ENCODE measurements around the gene GNAT3. TPM values are rescaled to one million over a fixed set of nuclear protein-coding genes. Genes with fewer than 3 reads are reported as not detected.
A peak's percentile ranks its signal among the peaks of the same experiment; 100 is the strongest.

GNAT3 gene
- total and polyA plus RNA-seq, 4 donors, result not detected

DNA sequence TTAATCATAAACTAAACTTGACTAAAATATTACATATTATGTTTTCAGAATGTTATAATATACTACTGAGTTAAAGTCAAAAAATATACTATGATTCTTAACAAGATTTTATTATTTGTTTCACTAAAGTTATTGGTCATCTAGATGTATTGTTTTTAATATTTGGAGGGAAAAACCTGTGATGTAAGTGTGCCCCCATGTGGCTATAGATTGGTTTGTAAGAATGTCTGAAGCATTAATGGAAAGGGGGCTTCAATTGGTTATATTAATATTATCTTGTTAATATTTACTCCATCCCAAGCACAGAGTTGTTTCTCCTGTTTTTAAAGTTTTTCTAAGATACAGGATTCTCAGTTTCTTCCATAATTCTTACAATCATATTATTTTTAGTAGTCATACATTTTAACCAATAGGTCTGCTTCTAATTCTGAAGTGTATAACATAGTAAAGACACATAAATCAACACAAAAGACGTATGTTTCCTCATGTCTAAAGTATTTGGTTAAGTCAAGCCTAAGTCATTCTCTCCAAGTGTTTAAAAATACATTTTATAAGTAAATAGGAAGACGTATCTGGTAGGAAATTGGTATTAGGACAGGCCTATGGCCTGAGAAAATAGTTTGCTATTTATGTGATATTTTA lies 58.0 kb downstream of the GNAT3 start:
- Histone ChIP-seq H3K9me3 (ENCODE audit: control insufficient read depth in 4 of 4, low read length in 3 of 4) (no peaks in the 10 kb centered on the region), H3K36me3 (ENCODE audit: control insufficient read depth in 4 of 4, insufficient read depth in 3 of 4, low read depth in 1 of 4, low read length in 3 of 4) (no peaks in the 10 kb centered on the region), H3K27ac (ENCODE audit: low read depth in 1 of 2, low read length in 2 of 2) (no peak overlapping the region), H3K4me1 (ENCODE audit: control insufficient read depth in 4 of 4, insufficient read depth in 4 of 4, low read length in 3 of 4) (peaks cover 3 to 15% (median 8%) of the 10 kb centered on the region in 4 donors), H3K4me3 (ENCODE audit: low read depth in 1 of 3, low read length in 3 of 3) (no peak overlapping the region), H3K9ac (ENCODE audit: low read depth in 1 of 2, low read length in 2 of 2) (no peak overlapping the region), H3K27me3 (ENCODE audit: control insufficient read depth in 4 of 4, insufficient read depth in 4 of 4, low read length in 3 of 4) (no peaks in the 10 kb centered on the region)
- DNase-seq (ENCODE audit: low spot score), result no peak
- 59% methylated on average over 2 of the region's 2 CpGs for WGBS
- TF ChIP-seq, protein P1, sequence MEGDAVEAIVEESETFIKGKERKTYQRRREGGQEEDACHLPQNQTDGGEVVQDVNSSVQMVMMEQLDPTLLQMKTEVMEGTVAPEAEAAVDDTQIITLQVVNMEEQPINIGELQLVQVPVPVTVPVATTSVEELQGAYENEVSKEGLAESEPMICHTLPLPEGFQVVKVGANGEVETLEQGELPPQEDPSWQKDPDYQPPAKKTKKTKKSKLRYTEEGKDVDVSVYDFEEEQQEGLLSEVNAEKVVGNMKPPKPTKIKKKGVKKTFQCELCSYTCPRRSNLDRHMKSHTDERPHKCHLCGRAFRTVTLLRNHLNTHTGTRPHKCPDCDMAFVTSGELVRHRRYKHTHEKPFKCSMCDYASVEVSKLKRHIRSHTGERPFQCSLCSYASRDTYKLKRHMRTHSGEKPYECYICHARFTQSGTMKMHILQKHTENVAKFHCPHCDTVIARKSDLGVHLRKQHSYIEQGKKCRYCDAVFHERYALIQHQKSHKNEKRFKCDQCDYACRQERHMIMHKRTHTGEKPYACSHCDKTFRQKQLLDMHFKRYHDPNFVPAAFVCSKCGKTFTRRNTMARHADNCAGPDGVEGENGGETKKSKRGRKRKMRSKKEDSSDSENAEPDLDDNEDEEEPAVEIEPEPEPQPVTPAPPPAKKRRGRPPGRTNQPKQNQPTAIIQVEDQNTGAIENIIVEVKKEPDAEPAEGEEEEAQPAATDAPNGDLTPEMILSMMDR (IDR thresholded peaks at IDR 0.05; ENCODE audit: low read depth, low read length, missing input control), result peak; percentile 46
- peak; percentile 84 to 86 for TF ChIP-seq RAD21 (IDR thresholded peaks at IDR 0.05)
- TF ChIP-seq, protein P2, sequence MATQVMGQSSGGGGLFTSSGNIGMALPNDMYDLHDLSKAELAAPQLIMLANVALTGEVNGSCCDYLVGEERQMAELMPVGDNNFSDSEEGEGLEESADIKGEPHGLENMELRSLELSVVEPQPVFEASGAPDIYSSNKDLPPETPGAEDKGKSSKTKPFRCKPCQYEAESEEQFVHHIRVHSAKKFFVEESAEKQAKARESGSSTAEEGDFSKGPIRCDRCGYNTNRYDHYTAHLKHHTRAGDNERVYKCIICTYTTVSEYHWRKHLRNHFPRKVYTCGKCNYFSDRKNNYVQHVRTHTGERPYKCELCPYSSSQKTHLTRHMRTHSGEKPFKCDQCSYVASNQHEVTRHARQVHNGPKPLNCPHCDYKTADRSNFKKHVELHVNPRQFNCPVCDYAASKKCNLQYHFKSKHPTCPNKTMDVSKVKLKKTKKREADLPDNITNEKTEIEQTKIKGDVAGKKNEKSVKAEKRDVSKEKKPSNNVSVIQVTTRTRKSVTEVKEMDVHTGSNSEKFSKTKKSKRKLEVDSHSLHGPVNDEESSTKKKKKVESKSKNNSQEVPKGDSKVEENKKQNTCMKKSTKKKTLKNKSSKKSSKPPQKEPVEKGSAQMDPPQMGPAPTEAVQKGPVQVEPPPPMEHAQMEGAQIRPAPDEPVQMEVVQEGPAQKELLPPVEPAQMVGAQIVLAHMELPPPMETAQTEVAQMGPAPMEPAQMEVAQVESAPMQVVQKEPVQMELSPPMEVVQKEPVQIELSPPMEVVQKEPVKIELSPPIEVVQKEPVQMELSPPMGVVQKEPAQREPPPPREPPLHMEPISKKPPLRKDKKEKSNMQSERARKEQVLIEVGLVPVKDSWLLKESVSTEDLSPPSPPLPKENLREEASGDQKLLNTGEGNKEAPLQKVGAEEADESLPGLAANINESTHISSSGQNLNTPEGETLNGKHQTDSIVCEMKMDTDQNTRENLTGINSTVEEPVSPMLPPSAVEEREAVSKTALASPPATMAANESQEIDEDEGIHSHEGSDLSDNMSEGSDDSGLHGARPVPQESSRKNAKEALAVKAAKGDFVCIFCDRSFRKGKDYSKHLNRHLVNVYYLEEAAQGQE (IDR thresholded peaks at IDR 0.05), result no peak

DNA sequence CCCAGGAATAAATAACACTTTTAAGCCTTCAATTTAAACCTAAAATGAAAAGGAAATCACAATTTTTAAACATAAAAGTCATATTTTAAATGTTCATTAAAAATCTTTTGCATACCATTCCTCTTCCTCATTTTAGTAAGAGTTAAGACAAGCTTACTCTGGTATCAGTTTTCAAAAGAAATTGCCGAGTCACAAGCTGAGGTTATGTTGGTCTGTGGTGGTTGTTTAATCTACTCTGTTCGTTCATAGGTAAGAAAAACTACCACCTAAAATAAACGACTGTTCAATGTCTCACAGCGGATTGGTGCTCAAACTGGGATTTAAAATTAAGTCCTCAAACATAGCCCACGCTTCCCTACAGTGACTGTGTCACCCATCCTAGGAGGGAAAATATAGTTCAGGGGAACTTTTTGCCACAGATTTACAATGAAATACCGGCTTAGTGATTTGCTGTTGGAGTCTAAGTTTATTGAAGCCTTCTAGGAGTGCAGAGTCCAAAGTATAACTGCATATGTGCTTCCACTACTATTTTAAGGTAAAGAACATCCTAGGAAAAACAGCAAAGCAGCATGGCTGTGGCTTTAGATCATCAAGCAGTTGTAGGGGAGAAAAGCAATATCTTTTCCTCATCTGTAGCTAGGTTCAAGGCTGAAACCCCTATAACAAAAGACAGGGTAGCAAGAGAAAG lies 61.1 kb downstream of the GNAT3 start:
- no peak for DNase-seq (ENCODE audit: low spot score)
- no peaks in the 10 kb centered on the region for H3K27me3 ChIP-seq (ENCODE audit: control insufficient read depth in 4 of 4, insufficient read depth in 4 of 4, low read length in 3 of 4)
- peaks cover 3 to 15% (median 8%) of the 10 kb centered on the region in 4 donors for H3K4me1 ChIP-seq (ENCODE audit: control insufficient read depth in 4 of 4, insufficient read depth in 4 of 4, low read length in 3 of 4)
- TF ChIP-seq, protein P2 (IDR thresholded peaks at IDR 0.05), result peak; percentile 7
- TF ChIP-seq TAF1 (conservative IDR thresholded peaks at IDR 0.05), result no peak
- no peak for TF ChIP-seq RXRA (IDR thresholded peaks at IDR 0.05)
- TF ChIP-seq, protein P3, sequence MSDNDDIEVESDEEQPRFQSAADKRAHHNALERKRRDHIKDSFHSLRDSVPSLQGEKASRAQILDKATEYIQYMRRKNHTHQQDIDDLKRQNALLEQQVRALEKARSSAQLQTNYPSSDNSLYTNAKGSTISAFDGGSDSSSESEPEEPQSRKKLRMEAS (IDR thresholded peaks at IDR 0.05), result no peak
- TF ChIP-seq EGR1 (IDR thresholded peaks at IDR 0.05; ENCODE audit: low read depth in 2 of 2), result no peak
- peak in 1 of 2 donors; percentile 37 for TF ChIP-seq HNF4A (conservative IDR thresholded peaks at IDR 0.05)
- TF ChIP-seq JUND (IDR thresholded peaks at IDR 0.05), result no peak
- H3K9ac ChIP-seq (ENCODE audit: low read depth in 1 of 2, low read length in 2 of 2), result no peak overlapping the region
- H3K4me3 ChIP-seq (ENCODE audit: low read depth in 1 of 3, low read length in 3 of 3), result no peak overlapping the region
- 27% methylated on average over 6 of the region's 6 CpGs for WGBS
- no peaks in the 10 kb centered on the region for H3K9me3 ChIP-seq (ENCODE audit: control insufficient read depth in 4 of 4, low read length in 3 of 4)
- H3K36me3 ChIP-seq (ENCODE audit: control insufficient read depth in 4 of 4, insufficient read depth in 3 of 4, low read depth in 1 of 4, low read length in 3 of 4), result no peaks in the 10 kb centered on the region
- peak overlapping the region; percentile 26 to 46 for H3K27ac ChIP-seq (ENCODE audit: low read depth in 1 of 2, low read length in 2 of 2)

Measured in liver (tissue), 9 donors.